Fibroblast of skin of left biceps (primary cell): ENCODE results near the gene CLSTN1.
A peak's percentile ranks its signal among the peaks of the same experiment; 100 is the strongest.
"Not testable (repeated sequence)": the region's sequence is repeated elsewhere in the genome, so short reads cannot be mapped to it uniquely, and the experiment has no call there.

Source experiments
- DNase-seq, 2 experiments: peaks; one replicate each; pipeline ENCODE4 v3.0.0-alpha.2; 2013; ENCODE audit warnings: low read depth in 2 of 2

CLSTN1 gene

GRCh38 chr1:9762446-9762845 is 61.3 kb downstream of the CLSTN1 start:
- not testable (repeated sequence) for DNase-seq

DNA sequence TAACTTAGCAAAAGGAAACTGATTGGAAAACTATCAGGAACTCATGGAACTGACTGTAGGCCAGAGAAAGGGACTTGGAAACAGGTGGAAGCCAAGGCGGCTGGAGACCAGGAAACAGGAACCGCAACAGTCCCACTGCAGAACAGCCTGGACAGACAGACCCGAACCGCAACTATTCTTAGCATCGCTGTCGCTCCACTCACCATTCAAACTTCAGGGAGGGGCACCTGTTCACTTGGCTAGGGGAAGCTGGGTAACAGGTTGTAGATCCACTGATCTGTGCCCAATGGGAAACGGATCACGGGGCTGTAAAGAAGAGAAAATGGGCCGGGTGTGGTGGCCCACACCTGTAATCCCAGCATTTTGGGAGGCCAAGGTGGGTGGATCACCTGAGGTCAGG is 61.9 kb downstream of the CLSTN1 start:
- no peak for DNase-seq

- no peak for DNase-seq
Observed at GRCh38 chr1:9760824-9761223, 62.9 kb downstream of the CLSTN1 start.

DNA sequence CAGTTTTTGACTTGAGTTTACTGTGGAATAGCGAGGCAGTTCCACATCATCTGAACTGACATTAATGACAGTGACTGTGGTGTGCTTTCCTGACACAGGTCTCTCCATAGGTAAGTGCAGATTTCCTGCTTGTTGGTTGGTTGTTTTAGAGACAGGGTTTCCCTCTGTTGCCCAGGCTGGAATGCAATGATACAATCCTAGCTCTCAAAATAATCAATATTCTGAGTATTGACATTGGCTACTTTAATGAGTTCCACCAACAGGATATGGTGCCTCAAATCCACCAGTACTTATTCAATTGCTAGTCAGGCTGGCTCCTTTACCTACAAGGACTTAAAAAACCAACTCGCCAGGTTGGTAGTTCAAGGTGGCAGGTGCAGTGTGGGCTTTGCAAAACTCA is 63.8 kb downstream of the CLSTN1 start:
- no peak for DNase-seq

DNA sequence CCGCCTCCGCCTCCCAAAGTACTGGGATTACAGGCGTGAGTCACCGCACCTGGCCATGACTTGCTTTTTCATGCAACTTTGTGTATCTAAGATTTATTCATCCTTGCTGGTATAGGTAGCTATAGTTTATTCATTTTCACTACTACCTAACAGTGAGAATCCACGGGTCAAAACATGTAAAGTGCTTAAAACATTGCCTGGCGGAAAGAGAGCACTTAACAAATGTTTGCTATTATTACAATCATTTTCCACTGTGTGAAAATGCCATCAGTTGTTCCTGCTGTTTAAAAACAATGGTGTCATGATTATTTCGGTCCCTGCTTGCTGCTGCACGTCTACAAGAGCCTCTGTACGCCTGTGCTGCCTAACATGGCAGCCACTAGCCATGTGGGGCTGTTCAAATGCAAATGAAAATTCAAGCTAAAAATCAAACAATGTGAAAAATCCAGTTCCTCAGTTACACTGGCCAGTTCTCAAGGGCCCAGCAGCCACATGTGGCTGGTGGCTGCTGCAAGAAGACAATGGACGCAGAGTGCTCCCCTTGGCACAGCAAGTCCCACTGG is 65.1 kb downstream of the CLSTN1 start:
- no peak for DNase-seq

DNA sequence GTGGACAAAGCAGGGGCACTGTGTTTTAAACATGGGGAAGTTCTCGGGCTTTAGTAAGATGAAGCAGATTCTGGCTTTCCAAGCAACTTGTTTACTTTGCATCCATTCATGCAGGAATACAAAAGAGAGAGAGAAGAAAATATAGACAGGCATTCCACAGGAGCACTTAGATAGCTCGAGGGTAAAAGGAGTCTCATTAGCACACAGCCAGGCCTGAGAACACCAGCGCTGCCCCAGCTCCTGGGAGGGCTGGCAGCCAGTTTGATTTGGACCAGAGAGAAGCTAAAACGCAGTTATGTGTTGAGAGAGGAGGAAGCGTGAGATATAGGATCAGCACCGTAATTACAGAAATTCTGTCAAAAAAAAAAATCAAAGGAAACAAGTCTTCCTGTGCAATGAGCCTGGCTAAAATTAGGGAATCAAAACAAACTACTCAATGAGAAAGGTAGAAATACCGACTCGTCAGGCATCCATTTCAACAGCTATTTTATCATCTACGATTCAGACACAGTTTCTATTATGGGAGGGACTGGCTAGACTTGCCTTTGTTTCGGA is 68.2 kb downstream of the CLSTN1 start:
- no peak for DNase-seq

DNA sequence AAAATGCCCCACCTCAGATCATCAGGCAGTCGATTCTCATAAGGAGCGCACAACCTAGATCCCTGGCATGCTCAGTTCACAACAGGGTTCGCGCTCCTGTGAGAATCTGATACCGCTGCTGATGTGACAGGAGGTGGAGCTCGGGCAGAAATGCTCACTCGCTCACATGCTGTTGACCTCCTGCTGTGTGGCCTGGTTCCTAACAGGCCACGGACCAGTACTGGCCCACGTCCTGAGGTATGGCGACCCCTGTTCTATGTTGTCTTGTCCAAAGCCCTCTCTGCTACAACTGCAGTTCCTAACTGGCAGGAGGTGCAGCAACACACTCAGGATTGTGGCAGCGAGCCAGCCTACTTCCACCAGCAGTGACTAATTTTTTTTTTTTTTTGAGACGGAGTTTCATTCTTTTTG is 70.6 kb downstream of the CLSTN1 start:
- DNase-seq = peak; percentile 36 to 56

DNA sequence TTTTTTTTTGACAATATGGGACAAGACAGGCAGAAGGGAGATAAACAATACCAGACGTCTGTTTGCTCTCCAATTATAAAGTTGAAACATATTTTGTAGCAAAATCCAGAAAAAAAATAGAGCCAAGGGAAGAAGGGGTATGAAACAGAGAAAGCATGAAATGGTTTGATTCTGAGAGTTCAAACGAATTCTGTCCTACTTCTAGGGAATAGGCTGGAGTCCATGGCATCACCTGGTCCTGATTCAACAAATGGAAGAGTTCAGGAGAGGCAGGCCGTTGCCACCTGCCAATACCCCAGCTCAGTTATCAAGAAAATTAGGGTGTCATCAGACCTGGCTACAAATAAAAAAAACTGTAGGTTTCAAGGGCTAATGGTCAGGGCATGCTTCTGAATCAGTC is 71.8 kb downstream of the CLSTN1 start:
- no peak for DNase-seq

GRCh38 chr1:9749361-9749760 is 74.4 kb downstream of the CLSTN1 start:
- no peak for DNase-seq

DNA sequence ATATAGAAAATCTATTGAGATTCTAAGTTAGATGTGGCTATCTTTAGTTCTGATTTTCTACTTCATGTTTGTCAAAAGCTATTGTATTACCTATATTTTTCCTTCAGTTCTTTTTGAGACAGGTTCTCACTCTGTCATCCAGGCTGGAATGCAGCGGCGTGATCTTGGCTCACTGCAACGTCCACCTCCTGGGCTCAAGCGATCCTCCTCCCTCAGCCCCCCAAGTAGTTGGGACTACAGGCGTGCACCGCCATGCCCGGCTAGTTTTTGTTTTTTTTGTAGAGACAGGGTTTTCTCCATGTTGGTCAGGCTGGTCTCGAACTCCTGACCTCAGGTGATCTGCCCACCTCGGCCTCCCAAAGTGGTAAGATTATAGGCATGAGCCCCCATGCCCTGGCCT is 75.4 kb downstream of the CLSTN1 start:
- not testable (repeated sequence) for DNase-seq

DNA sequence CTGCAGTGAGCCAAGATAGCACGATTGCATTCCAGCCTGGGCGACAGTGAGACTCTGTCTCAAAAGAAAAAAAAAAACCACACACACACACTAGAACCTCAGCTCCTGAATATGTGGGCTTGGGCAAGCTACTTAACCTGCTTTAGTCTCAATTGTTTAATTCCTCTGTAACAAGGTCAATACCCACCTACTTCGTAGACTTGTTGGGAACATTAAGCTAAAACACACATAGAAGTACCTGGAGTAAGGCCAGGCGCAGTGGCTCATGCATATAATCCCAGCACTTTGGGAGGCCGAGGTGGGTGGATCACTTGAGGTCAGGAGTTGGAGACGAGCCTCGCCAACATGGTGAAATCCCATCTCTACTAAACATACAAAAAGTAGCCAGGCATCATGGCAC is 77.1 kb downstream of the CLSTN1 start:
- no peak for DNase-seq

GRCh38 chr1:9746211-9746610 is 77.6 kb downstream of the CLSTN1 start:
- DNase-seq = no peak

- no peak for DNase-seq
Observed at GRCh38 chr1:9744106-9744799, 79.5 kb downstream of the CLSTN1 start.

GRCh38 chr1:9737671-9738070 is 86.1 kb downstream of the CLSTN1 start:
- DNase-seq = peak; percentile 11 to 33

DNA sequence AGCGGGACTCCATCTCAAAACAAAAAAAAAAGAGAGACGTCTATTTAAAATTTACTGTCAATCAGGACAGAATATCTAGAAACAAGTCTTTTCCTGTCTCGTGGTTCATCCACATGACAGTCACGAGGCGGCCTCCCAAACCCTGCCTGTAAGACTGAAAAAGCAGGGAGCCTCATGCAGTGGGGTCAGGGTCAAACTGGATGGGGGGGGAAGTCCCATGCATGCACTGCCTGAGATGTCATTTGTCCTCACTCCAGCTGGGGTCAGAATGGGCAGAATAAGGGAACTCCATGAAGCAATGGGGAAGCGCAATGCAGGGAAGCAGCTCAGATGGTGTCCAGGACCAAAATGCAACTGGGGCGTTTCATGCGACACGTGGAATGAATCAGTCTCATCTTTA is 86.7 kb downstream of the CLSTN1 start:
- no peak for DNase-seq

DNA sequence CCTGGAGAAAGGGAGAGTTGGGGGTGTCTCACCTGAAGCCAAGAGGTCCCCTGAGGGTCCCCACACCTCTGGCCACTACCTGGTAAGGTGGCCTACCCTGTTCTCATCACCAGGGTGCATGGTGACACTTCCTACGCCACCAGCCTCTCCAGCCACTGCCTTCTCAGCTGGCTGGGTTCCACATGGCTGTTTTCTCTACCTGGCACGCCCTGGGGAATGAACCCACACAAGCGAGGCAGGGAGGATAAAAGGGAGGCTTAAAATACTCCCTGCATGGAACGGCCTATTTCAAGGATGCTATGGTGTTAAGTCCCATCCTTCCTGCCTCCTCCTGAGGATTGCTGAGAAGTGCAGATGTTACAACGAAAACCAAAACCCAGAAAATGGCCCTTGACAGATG is 87.5 kb downstream of the CLSTN1 start:
- DNase-seq = no peak

DNA sequence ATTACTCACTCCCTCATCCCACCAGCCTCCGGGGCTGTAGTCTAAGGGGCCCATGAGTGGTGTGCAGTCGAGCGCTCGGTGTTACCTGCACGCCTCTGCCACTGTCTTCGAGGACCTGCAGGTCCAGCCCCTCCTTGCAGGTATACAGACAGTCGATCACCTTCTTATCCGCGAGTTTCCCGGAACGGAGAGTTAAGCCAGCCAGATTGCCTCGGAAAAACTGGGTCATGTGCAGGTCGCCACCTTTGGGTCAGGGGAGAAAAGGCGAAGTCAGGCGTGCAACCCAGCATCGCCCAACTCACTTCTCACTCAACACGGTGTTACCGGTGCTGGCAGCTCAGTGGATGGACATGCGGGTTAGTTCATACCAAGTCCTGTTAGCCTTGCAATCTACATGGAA is 88.0 kb downstream of the CLSTN1 start:
- no peak for DNase-seq

DNA sequence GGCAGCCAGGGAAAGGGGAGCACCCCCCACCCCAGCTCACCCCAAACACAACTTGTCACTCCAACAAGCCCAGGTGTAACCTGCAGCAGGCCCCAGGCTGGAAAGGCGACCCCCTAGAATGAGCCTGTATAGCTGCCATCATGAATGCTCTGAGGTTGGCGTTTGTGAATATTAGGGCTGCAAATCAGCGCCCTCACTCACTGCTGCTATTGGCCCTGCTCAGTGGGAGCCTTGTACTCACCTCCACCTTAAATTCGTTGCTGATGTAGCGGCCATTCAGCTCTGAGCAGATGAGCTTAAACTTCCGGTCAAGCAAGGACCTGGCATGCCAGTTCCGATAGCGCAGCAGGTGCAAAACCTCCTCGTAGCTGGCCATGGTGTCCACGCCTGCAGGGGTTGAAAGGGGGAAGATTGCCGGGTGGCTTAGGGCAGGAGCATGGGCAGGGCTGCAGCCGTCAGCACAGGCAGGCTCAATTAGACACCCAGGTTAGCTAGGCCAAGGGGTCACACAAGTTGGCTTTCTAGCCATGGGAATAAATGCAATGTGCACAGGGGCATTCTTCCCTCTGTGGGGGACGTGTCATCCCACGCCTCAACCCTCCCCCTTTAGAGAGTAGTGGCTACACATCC is 90.5 kb downstream of the CLSTN1 start:
- DNase-seq = no peak

DNA sequence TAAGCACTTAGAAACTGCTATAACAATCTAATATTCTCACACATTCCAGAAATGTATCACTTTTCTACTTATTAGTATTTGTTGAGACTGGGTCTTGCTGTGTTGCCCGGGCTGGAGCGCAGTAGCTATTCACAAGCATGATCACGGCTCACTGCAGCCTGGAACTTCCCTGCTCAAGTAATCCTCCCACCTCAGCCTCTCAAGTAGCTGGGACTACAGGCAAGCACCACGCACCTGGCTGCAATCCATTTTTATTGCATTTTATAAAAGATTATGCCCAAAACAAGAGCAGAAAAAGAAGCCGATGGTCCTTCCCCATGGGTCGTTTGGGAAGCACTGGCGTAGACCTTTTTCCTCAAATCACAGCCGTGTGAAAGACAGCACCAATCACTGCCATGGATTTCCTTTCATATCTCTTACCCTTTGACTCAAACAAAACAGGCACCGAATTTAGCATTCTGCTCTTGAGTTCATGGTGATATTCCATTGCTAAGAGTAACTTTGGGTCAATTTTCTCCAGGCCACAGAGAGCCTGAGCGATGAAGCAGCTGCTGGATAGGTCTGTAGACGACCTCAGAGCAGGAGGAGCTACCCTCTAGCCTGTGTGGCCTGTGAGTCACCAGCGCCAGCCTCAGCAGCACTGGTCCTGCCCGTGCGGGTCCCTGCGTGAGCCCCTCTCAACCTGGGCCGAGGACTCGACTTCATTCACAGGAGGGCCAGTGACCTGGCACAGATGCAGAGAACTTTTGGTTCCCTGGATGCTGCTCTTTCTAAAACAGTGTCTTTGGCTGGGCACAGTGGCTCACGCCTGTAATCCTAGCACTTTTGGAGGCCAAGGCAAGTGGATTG is 91.4 kb downstream of the CLSTN1 start:
- no peak for DNase-seq

DNA sequence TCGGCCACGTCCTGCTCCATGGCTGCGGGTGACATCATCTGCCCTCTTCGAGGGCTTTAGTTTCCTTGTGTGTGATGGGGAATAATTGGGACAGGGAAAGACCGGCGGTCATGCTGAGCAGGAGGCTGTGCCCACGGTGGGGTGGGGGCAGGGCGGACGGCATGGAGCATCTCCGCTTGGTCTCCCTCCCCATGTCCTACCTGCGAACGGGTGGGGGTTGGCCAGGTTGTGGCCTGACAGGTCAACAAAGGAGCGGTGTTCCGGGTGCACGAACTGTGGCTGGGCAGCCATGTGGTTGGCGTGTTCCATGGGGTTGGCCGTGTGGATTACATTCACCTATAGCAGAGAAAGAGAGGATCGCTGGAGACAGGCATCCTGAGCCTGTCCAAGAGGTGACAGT is 92.2 kb downstream of the CLSTN1 start:
- DNase-seq = no peak

DNA sequence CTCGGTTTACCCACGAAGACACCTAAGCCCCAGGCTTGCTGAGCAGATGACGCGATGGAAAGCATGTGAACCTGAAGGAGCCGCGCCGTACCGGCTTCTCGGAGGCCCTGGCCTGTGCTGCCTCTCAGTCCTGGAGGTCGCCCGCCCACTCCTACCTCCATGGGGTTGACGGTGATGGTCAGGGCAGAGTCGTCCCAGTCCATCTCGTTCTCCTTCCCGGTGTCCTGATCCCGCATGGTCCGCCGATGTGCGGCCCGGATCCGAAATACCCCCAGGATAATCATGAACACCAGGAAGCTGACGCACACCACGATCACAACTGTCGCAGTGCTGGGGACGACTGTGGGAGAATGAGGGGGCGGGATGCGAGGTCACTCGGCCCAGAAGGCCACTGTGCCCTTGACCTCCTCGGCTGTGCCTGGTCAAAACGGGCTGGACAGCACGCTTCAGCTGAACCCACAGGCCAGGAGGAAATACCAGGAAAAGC is 92.7 kb downstream of the CLSTN1 start:
- DNase-seq = no peak
